Bone marrow (tissue), 2 donors: ENCODE data around the gene LTV1.
A peak's percentile ranks its signal among the peaks of the same experiment; 100 is the strongest.

Experiments used
- DNase-seq, 2 donors: peaks; one replicate each; lab custom pipeline; 2025; lab: John Stamatoyannopoulos, UW

Gene LTV1

DNA sequence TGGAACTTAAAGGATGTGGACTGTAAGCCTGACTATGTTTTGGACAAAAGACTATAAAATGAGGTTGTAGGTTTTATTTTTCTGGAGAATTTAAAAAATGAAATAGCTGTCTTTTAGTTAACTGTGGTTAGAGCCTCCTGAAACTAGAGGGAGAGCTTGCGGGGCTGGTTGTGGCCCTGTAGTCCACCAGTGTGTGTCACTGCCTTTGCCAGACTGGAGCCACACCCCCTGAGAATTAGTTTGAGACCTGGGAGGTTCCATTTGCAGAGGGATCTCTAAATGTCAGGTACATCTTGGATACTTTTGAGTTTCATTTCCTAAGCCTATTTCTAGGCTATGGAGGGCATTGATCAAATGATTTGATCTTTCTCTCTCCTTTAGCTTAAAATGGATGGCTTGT is 42.0 kb downstream of the LTV1 start:
- DNase-seq, result no peak

GRCh38 chr6:143894655-143895054 is 51.5 kb downstream of the LTV1 start:
- DNase-seq, result no peak

- DNase-seq, result peak in 1 of 2 donors; percentile 8
Observed at GRCh38 chr6:143896126-143896860, 53.2 kb downstream of the LTV1 start.

DNA sequence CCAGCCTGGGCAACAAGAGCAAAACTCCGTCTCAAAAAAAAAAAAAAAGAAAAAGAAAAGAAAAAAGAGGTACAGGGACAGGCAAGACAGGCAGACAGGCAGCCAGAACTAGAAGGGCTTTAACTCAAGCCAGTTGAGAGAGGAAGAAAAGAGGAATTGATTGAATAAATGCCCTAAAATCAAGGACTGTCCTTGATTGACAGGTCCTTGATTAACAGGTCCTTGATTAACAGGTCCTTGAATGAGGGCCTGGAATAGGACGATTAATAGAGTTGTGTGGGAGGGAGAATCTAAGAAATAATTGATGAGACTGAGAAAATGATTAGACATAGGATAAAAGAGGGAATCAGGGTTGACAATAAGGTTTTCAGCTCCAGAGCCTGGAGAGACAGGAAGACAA is 57.2 kb downstream of the LTV1 start:
- DNase-seq, result no peak

GRCh38 chr6:143901885-143902750 is 59.0 kb downstream of the LTV1 start:
- peak in 1 of 2 donors; percentile 46 for DNase-seq

- no peak for DNase-seq
Observed at GRCh38 chr6:143902827-143903226, 59.7 kb downstream of the LTV1 start.

- no peak for DNase-seq
Observed at GRCh38 chr6:143911028-143911427, 67.9 kb downstream of the LTV1 start.

DNA sequence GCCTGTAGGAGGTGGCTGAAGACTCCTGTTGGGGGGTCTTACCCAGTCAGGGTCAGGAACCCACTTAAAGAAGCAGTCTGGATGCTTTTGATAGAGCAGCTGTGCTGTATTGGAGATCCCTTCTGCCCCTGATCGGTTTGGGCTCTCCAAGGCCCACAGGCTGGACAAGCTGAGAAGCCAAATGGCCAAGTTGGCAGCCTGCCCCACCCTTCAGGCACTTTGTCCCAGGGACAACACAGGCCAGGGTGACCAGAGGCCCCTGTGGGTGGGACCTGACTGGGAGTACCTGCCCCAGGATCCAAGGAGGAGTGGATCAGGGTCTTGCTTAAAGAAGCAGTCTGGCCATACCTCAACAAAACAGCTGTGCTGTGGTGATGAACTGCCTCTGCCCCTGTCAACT is 69.5 kb downstream of the LTV1 start:
- no peak for DNase-seq
